ENCODE results near the gene HIVEP2. TPM values are rescaled to one million over a fixed set of nuclear protein-coding genes. Genes with fewer than 3 reads are reported as not detected.

Gene HIVEP2
- total RNA-seq, 1 donor from 2014 or later, result 11.7 TPM

DNA sequence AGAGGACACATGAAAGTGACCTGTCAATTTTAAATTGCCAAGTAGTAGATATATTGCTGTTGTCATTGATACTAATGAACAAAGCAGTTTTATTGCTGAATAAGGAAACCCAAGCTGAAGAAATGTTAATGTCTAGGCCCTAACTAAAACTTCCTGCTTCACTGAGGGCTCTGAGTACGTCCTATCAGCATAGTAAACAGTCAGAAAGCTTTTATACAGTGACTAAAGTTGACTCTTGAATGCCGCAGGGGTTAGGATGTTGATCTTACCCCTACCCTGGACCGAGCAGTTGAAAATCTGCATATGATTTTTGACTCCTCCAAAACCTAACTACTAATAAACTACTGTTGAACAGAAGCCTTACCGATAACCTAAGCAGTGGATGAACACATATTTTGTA is 149.0 kb downstream of the HIVEP2 start:
- H3K4me3 Mint-ChIP-seq (ENCODE audit: unreplicated experiment), result no peak overlapping the region
- H3K36me3 Mint-ChIP-seq (ENCODE audit: low read depth), result no peaks in the 10 kb centered on the region
- no peak for DNase-seq (ENCODE audit: low spot score)
- H3K9me3 Mint-ChIP-seq (ENCODE audit: low read depth), result no peaks in the 10 kb centered on the region
- TF ChIP-seq, protein P1, sequence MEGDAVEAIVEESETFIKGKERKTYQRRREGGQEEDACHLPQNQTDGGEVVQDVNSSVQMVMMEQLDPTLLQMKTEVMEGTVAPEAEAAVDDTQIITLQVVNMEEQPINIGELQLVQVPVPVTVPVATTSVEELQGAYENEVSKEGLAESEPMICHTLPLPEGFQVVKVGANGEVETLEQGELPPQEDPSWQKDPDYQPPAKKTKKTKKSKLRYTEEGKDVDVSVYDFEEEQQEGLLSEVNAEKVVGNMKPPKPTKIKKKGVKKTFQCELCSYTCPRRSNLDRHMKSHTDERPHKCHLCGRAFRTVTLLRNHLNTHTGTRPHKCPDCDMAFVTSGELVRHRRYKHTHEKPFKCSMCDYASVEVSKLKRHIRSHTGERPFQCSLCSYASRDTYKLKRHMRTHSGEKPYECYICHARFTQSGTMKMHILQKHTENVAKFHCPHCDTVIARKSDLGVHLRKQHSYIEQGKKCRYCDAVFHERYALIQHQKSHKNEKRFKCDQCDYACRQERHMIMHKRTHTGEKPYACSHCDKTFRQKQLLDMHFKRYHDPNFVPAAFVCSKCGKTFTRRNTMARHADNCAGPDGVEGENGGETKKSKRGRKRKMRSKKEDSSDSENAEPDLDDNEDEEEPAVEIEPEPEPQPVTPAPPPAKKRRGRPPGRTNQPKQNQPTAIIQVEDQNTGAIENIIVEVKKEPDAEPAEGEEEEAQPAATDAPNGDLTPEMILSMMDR (IDR thresholded peaks at IDR 0.05), result no peak
- H3K4me1 Mint-ChIP-seq (ENCODE audit: low read depth), result no peaks in the 10 kb centered on the region
- no peaks in the 10 kb centered on the region for H3K27me3 Mint-ChIP-seq (ENCODE audit: low read depth)
- H3K27ac Mint-ChIP-seq (ENCODE audit: unreplicated experiment), result no peak overlapping the region

DNA sequence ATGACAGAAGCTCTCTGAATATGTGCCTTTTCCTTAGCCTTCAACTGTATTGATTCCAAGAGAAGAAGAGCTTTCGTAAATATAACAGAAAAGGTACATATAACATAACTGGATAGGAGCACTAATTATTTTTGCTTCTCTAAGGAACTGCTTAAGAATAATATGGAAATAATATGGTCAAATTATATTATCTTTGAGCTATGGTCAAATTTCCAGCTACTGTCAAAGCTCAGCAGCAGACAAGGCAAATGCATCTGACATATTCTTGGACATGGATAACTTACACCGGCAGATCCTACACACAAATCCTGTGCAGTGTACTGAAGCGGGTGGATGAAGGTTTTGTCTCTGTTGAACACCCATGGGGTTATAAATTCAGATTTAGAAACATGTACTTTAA is 150.6 kb downstream of the HIVEP2 start:
- H3K27ac Mint-ChIP-seq (ENCODE audit: unreplicated experiment), result no peak overlapping the region
- no peaks in the 10 kb centered on the region for H3K27me3 Mint-ChIP-seq (ENCODE audit: low read depth)
- no peak overlapping the region for H3K4me3 Mint-ChIP-seq (ENCODE audit: unreplicated experiment)
- DNase-seq (ENCODE audit: low spot score), result no peak
- no peaks in the 10 kb centered on the region for H3K4me1 Mint-ChIP-seq (ENCODE audit: low read depth)
- H3K36me3 Mint-ChIP-seq (ENCODE audit: low read depth), result no peaks in the 10 kb centered on the region
- H3K9me3 Mint-ChIP-seq (ENCODE audit: low read depth), result no peaks in the 10 kb centered on the region
- TF ChIP-seq, protein P1 (IDR thresholded peaks at IDR 0.05), result no peak

DNA sequence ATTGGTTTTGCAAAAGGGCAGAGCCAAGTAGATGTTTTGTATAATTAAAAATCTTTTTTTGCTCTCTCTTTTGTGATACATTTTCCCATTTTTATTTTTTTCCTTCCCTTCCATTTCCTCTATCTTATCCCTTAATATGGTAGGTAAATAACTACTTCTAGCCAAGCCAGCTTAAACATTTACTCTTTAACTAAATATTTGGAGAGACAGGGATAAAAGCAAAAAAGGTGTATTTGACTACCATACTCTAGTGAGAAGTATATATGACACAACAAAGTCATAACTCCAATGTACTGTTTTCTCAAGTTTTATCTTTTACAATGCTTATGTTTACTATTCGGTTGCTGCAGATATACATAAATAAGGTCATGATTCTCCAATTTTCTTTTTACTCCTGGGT is 154.7 kb downstream of the HIVEP2 start:
- Mint-ChIP-seq H3K27ac (ENCODE audit: unreplicated experiment) (no peak overlapping the region), H3K4me1 (ENCODE audit: low read depth) (no peaks in the 10 kb centered on the region), H3K36me3 (ENCODE audit: low read depth) (no peaks in the 10 kb centered on the region), H3K9me3 (ENCODE audit: low read depth) (no peaks in the 10 kb centered on the region), H3K4me3 (ENCODE audit: unreplicated experiment) (no peak overlapping the region), H3K27me3 (ENCODE audit: low read depth) (no peaks in the 10 kb centered on the region)
- DNase-seq (ENCODE audit: low spot score), result no peak
- TF ChIP-seq, protein P1 (IDR thresholded peaks at IDR 0.05), result no peak

DNA sequence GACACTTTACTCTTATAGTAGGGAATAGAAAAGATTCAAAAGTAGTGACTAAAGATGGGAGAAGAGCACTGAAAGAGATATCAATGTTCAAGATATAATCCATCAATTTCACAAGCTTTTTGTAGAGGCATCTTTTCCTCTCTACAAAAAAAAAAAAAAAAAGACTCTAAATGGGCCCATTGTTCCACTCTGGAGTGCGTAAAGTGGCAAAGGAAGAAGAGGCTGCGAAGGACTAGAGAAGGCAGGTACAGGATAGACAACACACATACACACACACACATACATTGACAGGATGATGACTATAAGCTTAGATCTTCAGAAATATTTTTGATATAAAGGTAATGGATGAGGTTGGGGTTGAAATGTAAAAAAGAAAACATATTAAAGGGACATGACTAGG is 157.6 kb downstream of the HIVEP2 start:
- TF ChIP-seq, protein P1 (IDR thresholded peaks at IDR 0.05), result no peak
- Mint-ChIP-seq H3K4me1 (ENCODE audit: low read depth) (peaks cover 10% of the 10 kb centered on the region), H3K36me3 (ENCODE audit: low read depth) (no peaks in the 10 kb centered on the region), H3K9me3 (ENCODE audit: low read depth) (no peaks in the 10 kb centered on the region), H3K27me3 (ENCODE audit: low read depth) (no peaks in the 10 kb centered on the region), H3K27ac (ENCODE audit: unreplicated experiment) (no peak overlapping the region), H3K4me3 (ENCODE audit: unreplicated experiment) (no peak overlapping the region)
- no peak for DNase-seq (ENCODE audit: low spot score)

DNA sequence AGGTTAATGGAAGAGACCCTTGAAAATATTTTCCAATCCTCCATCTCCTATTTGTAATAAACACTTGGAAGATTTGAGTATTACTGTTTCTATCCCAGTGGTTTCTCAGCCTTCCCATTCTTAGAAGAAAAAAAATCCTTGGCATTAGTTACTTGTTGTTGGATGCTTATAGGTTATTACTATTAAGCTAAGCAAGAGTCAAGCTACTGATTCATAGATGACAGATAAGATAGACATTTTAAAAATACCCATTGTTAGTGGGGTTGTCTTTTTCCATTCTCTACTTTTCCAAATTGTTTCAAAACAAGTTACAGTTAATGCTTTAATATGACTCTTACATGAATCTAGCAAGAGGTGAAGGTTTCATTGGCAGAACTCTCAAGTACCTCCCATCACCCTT is 158.5 kb downstream of the HIVEP2 start:
- TF ChIP-seq, protein P1 (IDR thresholded peaks at IDR 0.05), result no peak
- Mint-ChIP-seq H3K27ac (ENCODE audit: unreplicated experiment) (no peak overlapping the region), H3K9me3 (ENCODE audit: low read depth) (no peaks in the 10 kb centered on the region), H3K4me1 (ENCODE audit: low read depth) (peaks cover 15% of the 10 kb centered on the region), H3K36me3 (ENCODE audit: low read depth) (no peaks in the 10 kb centered on the region), H3K4me3 (ENCODE audit: unreplicated experiment) (no peak overlapping the region), H3K27me3 (ENCODE audit: low read depth) (no peaks in the 10 kb centered on the region)
- no peak for DNase-seq (ENCODE audit: low spot score)

Measured in chondrocyte (in vitro differentiated cells).